HEK293 (cell line): ENCODE measurements around the gene CDKL5.

ENCODE experiments used
- BCL11A ChIP-seq: fragments of 450-650 bp; formaldehyde crosslinking; IDR thresholded peaks from 2 replicates; pipeline ENCODE4 v1.5.1; 2016; ENCODE audit warnings: low read depth, missing biosample characterization, missing genetic modification characterization
- GLIS2 ChIP-seq: fragments of 450-650 bp; formaldehyde crosslinking; IDR thresholded peaks from 2 replicates; pipeline ENCODE4 v1.5.1; 2016; ENCODE audit warnings: missing biosample characterization, missing genetic modification characterization
- KLF10 ChIP-seq: fragments of 450-650 bp; IDR thresholded peaks from 2 replicates; pipeline ENCODE4 v1.5.1; 2018; ENCODE audit warnings: missing biosample characterization, mild to moderate bottlenecking, missing genetic modification characterization
- PRDM1 ChIP-seq: fragments of 450-650 bp; formaldehyde crosslinking; IDR thresholded peaks from 2 replicates; pipeline ENCODE4; 2016; ENCODE audit warnings: missing biosample characterization, missing genetic modification characterization
- SALL2 ChIP-seq: fragments of 450-650 bp; formaldehyde crosslinking; IDR thresholded peaks from 2 replicates; pipeline ENCODE4 v1.5.0; 2017; ENCODE audit warnings: missing biosample characterization, mild to moderate bottlenecking, missing genetic modification characterization, borderline replicate concordance
- SP7 ChIP-seq: fragments of 450-650 bp; formaldehyde crosslinking; IDR thresholded peaks from 2 replicates; pipeline ENCODE4 v1.5.1; 2016; ENCODE audit warnings: missing biosample characterization, missing genetic modification characterization
- TRIM28 ChIP-seq: IDR thresholded peaks from 2 replicates; pipeline ENCODE4 v1.6.1; 2011; ENCODE audit warnings: low read length, control low read depth, borderline replicate concordance
- TSHZ1 ChIP-seq: fragments of 450-650 bp; formaldehyde crosslinking; IDR thresholded peaks from 2 replicates; pipeline ENCODE4 v1.5.1; 2016; ENCODE audit warnings: missing biosample characterization, missing genetic modification characterization, borderline replicate concordance
- ZBTB1 ChIP-seq: fragments of 450-650 bp; formaldehyde crosslinking; IDR thresholded peaks from 2 replicates; pipeline ENCODE4 v1.5.1; 2016; ENCODE audit warnings: missing biosample characterization, missing genetic modification characterization
- ZBTB48 ChIP-seq: fragments of 450-650 bp; formaldehyde crosslinking; IDR thresholded peaks from 2 replicates; pipeline ENCODE4 v1.5.1; 2016; ENCODE audit warnings: missing biosample characterization, missing genetic modification characterization
- ZBTB8A ChIP-seq: fragments of 450-650 bp; formaldehyde crosslinking; IDR thresholded peaks from 2 replicates; pipeline ENCODE4 v1.5.1; 2016; ENCODE audit warnings: missing biosample characterization, missing genetic modification characterization
- ZEB2 ChIP-seq: fragments of 450-650 bp; formaldehyde crosslinking; IDR thresholded peaks from 2 replicates; pipeline ENCODE4 v1.5.1; 2016; ENCODE audit warnings: missing biosample characterization, missing genetic modification characterization
- ZNF292 ChIP-seq: fragments of 450-650 bp; formaldehyde crosslinking; IDR thresholded peaks from 2 replicates; pipeline ENCODE4 v1.5.1; 2016; ENCODE audit warnings: low read depth, missing biosample characterization, missing genetic modification characterization, borderline replicate concordance
- ZNF416 ChIP-seq: fragments of 450-650 bp; formaldehyde crosslinking; IDR thresholded peaks from 2 replicates; pipeline ENCODE4 v1.5.1; 2016; ENCODE audit warnings: missing biosample characterization, missing genetic modification characterization
- ZNF510 ChIP-seq: fragments of 450-650 bp; formaldehyde crosslinking; IDR thresholded peaks from 2 replicates; pipeline ENCODE4 v1.5.1; 2018; ENCODE audit warnings: mild to moderate bottlenecking, missing genetic modification characterization, missing biosample characterization; ENCODE audit not compliant: insufficient replicate concordance
- ZNF514 ChIP-seq: fragments of 450-650 bp; formaldehyde crosslinking; IDR thresholded peaks from 2 replicates; pipeline ENCODE4 v1.5.1; 2016; ENCODE audit warnings: missing biosample characterization, missing genetic modification characterization
- ZNF518A ChIP-seq: fragments of 450-650 bp; formaldehyde crosslinking; conservative IDR thresholded peaks from 2 replicates; pipeline ENCODE4 v1.5.1; 2016; ENCODE audit warnings: low read depth, missing biosample characterization, missing genetic modification characterization
- ZNF530 ChIP-seq: fragments of 450-650 bp; formaldehyde crosslinking; IDR thresholded peaks from 2 replicates; pipeline ENCODE4 v1.5.1; 2016; ENCODE audit warnings: low read depth, missing biosample characterization, missing genetic modification characterization
- ZNF544 ChIP-seq: fragments of 450-650 bp; formaldehyde crosslinking; IDR thresholded peaks from 2 replicates; pipeline ENCODE4 v1.5.0; 2017; ENCODE audit warnings: missing biosample characterization, missing genetic modification characterization
- ZNF558 ChIP-seq: fragments of 450-650 bp; formaldehyde crosslinking; IDR thresholded peaks from 2 replicates; pipeline ENCODE4 v1.5.1; 2016; ENCODE audit warnings: missing biosample characterization, missing genetic modification characterization
- ZNF580 ChIP-seq: fragments of 450-650 bp; formaldehyde crosslinking; IDR thresholded peaks from 2 replicates; pipeline ENCODE4 v1.5.1; 2016; ENCODE audit warnings: missing biosample characterization, missing genetic modification characterization
- ZNF670 ChIP-seq: fragments of 450-650 bp; formaldehyde crosslinking; IDR thresholded peaks from 2 replicates; pipeline ENCODE4 v1.5.1; 2016; ENCODE audit warnings: missing biosample characterization, missing genetic modification characterization, low read depth
- ZXDB ChIP-seq: fragments of 450-650 bp; formaldehyde crosslinking; IDR thresholded peaks from 2 replicates; pipeline ENCODE4 v1.5.1; 2016; ENCODE audit warnings: missing biosample characterization, missing genetic modification characterization
- TF ChIP-seq, protein P1 (sequence below): fragments of 450-650 bp; formaldehyde crosslinking; IDR thresholded peaks from 2 replicates; pipeline ENCODE4 v1.5.1; 2016; ENCODE audit warnings: missing biosample characterization, missing genetic modification characterization
- TF ChIP-seq, protein P2 (sequence below): fragments of 450-650 bp; formaldehyde crosslinking; IDR thresholded peaks from 2 replicates; pipeline ENCODE4 v1.5.1; 2016; ENCODE audit warnings: missing biosample characterization, missing genetic modification characterization, borderline replicate concordance

Gene CDKL5

GRCh38 chrX:18674788-18675735, 249.7 kb downstream of the CDKL5 start (continued):
- TF ChIP-seq ZNF518A (tag by site-specific recombination), result no peak
- TF ChIP-seq ZXDB, result peak; percentile 51; the same call in 1 of the 2 replicates
- TF ChIP-seq ZNF580 (tag by site-specific recombination), result peak; percentile 45; the same call in 1 of the 2 replicates
- no peak for TF ChIP-seq PRDM1 (tag by site-specific recombination)
- TF ChIP-seq, protein P1, sequence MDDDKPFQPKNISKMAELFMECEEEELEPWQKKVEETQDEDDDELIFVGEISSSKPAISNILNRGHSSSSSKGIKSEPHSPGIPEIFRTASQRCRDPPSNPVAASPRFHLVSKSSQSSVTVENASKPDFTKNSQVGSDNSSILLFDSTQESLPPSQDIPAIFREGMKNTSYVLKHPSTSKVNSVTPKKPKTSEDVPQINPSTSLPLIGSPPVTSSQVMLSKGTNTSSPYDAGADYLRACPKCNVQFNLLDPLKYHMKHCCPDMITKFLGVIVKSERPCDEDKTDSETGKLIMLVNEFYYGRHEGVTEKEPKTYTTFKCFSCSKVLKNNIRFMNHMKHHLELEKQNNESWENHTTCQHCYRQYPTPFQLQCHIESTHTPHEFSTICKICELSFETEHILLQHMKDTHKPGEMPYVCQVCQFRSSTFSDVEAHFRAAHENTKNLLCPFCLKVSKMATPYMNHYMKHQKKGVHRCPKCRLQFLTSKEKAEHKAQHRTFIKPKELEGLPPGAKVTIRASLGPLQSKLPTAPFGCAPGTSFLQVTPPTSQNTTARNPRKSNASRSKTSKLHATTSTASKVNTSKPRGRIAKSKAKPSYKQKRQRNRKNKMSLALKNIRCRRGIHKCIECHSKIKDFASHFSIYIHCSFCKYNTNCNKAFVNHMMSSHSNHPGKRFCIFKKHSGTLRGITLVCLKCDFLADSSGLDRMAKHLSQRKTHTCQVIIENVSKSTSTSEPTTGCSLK, result no peak
- TF ChIP-seq ZNF510, result no peak
- TF ChIP-seq KLF10 (tag by site-specific recombination), result peak; percentile 22; the same call in 1 of the 2 replicates
- TF ChIP-seq ZBTB1 (tag by site-specific recombination), result no peak
- no peak for TF ChIP-seq BCL11A (tag by site-specific recombination)
- no peak for TF ChIP-seq ZNF530 (tag by site-specific recombination)
- TF ChIP-seq ZNF416 (tag by site-specific recombination), result no peak
- peak; percentile 76 for TF ChIP-seq ZBTB8A (tag by site-specific recombination)
- TF ChIP-seq ZEB2 (tag by site-specific recombination), result peak; percentile 60; the same call in 1 of the 2 replicates
- TF ChIP-seq ZNF514 (tag by site-specific recombination), result no peak
- no peak for TF ChIP-seq ZBTB48 (tag by site-specific recombination)
- no peak for TF ChIP-seq ZNF544 (tag by site-specific recombination)
- peak; percentile 62; the same call in 1 of the 2 replicates for TF ChIP-seq ZNF558 (tag by site-specific recombination)
- TF ChIP-seq SALL2 (tag by site-specific recombination), result no peak
- no peak for TF ChIP-seq ZNF292 (tag by site-specific recombination)
- TF ChIP-seq, protein P2, sequence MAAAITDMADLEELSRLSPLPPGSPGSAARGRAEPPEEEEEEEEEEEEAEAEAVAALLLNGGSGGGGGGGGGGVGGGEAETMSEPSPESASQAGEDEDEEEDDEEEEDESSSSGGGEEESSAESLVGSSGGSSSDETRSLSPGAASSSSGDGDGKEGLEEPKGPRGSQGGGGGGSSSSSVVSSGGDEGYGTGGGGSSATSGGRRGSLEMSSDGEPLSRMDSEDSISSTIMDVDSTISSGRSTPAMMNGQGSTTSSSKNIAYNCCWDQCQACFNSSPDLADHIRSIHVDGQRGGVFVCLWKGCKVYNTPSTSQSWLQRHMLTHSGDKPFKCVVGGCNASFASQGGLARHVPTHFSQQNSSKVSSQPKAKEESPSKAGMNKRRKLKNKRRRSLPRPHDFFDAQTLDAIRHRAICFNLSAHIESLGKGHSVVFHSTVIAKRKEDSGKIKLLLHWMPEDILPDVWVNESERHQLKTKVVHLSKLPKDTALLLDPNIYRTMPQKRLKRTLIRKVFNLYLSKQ, result no peak
- peak; percentile 66; the same call in 1 of the 2 replicates for TF ChIP-seq SP7 (tag by site-specific recombination)
- TF ChIP-seq GLIS2 (tag by site-specific recombination), result peak; percentile 34; the same call in 1 of the 2 replicates
- TF ChIP-seq TRIM28, result peak; percentile 47; the same call in 1 of the 2 replicates
- TF ChIP-seq TSHZ1 (tag by site-specific recombination), result no peak
- no peak for TF ChIP-seq ZNF670 (tag by site-specific recombination)
